MM.1S (cell line): ENCODE measurements around the gene CASKIN1.

Experiments used
- EZH2phosphoT487 ChIP-seq: fragments of 300-600 bp; sonication (generic); IDR thresholded peaks from 2 replicates; pipeline ENCODE4 v1.6.1; 2018; ENCODE audit warnings: antibody characterized with exemption, low read length
- TF ChIP-seq, protein P1 (sequence below): fragments of 300-600 bp; sonication (generic); IDR thresholded peaks from 2 replicates; pipeline ENCODE4 v1.5.1; 2016; ENCODE audit warnings: antibody characterized with exemption, low read length, mixed read lengths

DNA sequence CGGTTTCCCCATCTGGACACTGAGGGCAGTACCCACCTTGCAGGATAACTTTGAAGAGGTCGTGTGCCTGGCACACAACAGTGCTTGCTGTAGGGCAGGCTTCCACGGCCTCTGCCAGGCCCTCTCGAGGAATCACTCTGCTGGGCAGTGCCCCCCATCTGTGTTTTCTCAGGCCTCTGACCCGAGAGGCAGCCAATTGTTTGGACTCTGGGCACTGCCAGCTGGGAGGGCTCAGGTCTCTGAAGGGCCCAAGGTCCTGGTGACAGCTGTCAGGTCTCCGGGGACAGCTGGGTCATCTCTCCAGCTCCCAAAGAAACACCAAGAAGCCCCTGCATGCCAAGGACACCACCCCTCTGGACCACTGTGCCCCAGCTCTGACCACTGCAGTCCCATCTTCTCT, 49.0 kb downstream of the CASKIN1 start:
- TF ChIP-seq, protein P1, sequence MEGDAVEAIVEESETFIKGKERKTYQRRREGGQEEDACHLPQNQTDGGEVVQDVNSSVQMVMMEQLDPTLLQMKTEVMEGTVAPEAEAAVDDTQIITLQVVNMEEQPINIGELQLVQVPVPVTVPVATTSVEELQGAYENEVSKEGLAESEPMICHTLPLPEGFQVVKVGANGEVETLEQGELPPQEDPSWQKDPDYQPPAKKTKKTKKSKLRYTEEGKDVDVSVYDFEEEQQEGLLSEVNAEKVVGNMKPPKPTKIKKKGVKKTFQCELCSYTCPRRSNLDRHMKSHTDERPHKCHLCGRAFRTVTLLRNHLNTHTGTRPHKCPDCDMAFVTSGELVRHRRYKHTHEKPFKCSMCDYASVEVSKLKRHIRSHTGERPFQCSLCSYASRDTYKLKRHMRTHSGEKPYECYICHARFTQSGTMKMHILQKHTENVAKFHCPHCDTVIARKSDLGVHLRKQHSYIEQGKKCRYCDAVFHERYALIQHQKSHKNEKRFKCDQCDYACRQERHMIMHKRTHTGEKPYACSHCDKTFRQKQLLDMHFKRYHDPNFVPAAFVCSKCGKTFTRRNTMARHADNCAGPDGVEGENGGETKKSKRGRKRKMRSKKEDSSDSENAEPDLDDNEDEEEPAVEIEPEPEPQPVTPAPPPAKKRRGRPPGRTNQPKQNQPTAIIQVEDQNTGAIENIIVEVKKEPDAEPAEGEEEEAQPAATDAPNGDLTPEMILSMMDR: no peak
- no peak for TF ChIP-seq EZH2phosphoT487
